DND-41 (cell line): Measurements from ENCODE around the gene PERCC1.

ENCODE experiments used
- CTCF ChIP-seq: IDR thresholded peaks from 2 replicates; pipeline ENCODE4 v1.5.1; 2012; ENCODE audit warnings: borderline replicate concordance, low read length, moderate library complexity, mild to moderate bottlenecking; ENCODE audit not compliant: poor library complexity, severe bottlenecking; ENCODE audit errors: extremely low read depth
- EZH2 ChIP-seq: IDR thresholded peaks from 3 replicates; pipeline ENCODE4 v1.6.1; 2012; ENCODE audit warnings: borderline replicate concordance, low read depth, mild to moderate bottlenecking, moderate library complexity, low read length, inconsistent platforms; ENCODE audit not compliant: severe bottlenecking

- no peak for TF ChIP-seq CTCF
- TF ChIP-seq EZH2: no peak
Observed at GRCh38 chr16:1437606-1438005, 6.7 kb downstream of the PERCC1 start.
